ENCODE results near the gene RALGAPA2.

DNA sequence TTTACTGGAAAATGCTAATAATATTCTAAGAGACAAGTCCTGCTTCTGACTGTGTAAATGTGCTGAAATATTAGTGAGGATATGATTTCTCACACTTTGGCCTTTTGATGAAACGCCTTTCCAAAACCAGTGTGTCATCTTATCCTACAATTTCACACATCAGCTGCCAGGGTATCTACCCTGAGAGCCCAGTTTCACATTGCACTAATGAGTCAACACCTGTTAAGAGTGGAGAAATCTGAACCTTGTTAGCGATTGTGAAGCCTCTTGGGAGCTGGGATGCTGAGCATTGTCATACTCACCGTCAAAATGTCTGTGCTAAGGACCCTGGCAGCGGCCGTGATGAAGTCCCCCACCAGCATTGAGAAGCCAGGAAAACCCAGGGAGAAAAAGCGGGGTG lies 166.0 kb downstream of the RALGAPA2 start:
- TF ChIP-seq, protein P1, sequence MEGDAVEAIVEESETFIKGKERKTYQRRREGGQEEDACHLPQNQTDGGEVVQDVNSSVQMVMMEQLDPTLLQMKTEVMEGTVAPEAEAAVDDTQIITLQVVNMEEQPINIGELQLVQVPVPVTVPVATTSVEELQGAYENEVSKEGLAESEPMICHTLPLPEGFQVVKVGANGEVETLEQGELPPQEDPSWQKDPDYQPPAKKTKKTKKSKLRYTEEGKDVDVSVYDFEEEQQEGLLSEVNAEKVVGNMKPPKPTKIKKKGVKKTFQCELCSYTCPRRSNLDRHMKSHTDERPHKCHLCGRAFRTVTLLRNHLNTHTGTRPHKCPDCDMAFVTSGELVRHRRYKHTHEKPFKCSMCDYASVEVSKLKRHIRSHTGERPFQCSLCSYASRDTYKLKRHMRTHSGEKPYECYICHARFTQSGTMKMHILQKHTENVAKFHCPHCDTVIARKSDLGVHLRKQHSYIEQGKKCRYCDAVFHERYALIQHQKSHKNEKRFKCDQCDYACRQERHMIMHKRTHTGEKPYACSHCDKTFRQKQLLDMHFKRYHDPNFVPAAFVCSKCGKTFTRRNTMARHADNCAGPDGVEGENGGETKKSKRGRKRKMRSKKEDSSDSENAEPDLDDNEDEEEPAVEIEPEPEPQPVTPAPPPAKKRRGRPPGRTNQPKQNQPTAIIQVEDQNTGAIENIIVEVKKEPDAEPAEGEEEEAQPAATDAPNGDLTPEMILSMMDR (IDR thresholded peaks at IDR 0.05), result no peak
- TF ChIP-seq, protein P2, sequence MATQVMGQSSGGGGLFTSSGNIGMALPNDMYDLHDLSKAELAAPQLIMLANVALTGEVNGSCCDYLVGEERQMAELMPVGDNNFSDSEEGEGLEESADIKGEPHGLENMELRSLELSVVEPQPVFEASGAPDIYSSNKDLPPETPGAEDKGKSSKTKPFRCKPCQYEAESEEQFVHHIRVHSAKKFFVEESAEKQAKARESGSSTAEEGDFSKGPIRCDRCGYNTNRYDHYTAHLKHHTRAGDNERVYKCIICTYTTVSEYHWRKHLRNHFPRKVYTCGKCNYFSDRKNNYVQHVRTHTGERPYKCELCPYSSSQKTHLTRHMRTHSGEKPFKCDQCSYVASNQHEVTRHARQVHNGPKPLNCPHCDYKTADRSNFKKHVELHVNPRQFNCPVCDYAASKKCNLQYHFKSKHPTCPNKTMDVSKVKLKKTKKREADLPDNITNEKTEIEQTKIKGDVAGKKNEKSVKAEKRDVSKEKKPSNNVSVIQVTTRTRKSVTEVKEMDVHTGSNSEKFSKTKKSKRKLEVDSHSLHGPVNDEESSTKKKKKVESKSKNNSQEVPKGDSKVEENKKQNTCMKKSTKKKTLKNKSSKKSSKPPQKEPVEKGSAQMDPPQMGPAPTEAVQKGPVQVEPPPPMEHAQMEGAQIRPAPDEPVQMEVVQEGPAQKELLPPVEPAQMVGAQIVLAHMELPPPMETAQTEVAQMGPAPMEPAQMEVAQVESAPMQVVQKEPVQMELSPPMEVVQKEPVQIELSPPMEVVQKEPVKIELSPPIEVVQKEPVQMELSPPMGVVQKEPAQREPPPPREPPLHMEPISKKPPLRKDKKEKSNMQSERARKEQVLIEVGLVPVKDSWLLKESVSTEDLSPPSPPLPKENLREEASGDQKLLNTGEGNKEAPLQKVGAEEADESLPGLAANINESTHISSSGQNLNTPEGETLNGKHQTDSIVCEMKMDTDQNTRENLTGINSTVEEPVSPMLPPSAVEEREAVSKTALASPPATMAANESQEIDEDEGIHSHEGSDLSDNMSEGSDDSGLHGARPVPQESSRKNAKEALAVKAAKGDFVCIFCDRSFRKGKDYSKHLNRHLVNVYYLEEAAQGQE (IDR thresholded peaks at IDR 0.05; ENCODE audit: low read depth, low read length), result no peak
- TF ChIP-seq TAF1 (IDR thresholded peaks at IDR 0.05; ENCODE audit: borderline replicate concordance, low read depth, low read length) (no peak), MXI1 (IDR thresholded peaks at IDR 0.05; ENCODE audit: low read depth, low read length) (no peak), RCOR1 (IDR thresholded peaks at IDR 0.05; ENCODE audit: low read length) (no peak), RAD21 (IDR thresholded peaks at IDR 0.05; ENCODE audit: low read length) (no peak), POLR2AphosphoS5 (IDR thresholded peaks at IDR 0.05; ENCODE audit: low read depth, low read length) (no peak), YY1 (IDR thresholded peaks at IDR 0.05; ENCODE audit: low read depth) (no peak), NFIC (IDR thresholded peaks at IDR 0.05; ENCODE audit: borderline replicate concordance) (no peak)
- TF ChIP-seq, protein P3, sequence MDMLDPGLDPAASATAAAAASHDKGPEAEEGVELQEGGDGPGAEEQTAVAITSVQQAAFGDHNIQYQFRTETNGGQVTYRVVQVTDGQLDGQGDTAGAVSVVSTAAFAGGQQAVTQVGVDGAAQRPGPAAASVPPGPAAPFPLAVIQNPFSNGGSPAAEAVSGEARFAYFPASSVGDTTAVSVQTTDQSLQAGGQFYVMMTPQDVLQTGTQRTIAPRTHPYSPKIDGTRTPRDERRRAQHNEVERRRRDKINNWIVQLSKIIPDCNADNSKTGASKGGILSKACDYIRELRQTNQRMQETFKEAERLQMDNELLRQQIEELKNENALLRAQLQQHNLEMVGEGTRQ (IDR thresholded peaks at IDR 0.05; ENCODE audit: borderline replicate concordance, low read depth, low read length), result no peak
